SK-N-SH (cell line): ENCODE measurements around the gene AGAP1. TPM values are rescaled to one million over a fixed set of nuclear protein-coding genes. Genes with fewer than 3 reads are reported as not detected.

Experiments
- CTCF ChIA-PET: fragments of 300-600, 350-600 bp; formaldehyde crosslinking; extraction: SDS; loops from one replicate; lab custom pipeline; 2021; lab: Yijun Ruan, JAX
- POLR2A ChIA-PET: fragments of 350-600 bp; sonication (Branson Sonifier 250); formaldehyde crosslinking; extraction: SDS; loops from one replicate; lab custom pipeline; 2020; ENCODE audit warnings: antibody characterized with exemption, inconsistent platforms; lab: Yijun Ruan, JAX
- DNase-seq: peaks from one replicate; pipeline ENCODE4 v3.0.0; 2012
- H2AFZ ChIP-seq: fragments of 200-600 bp; sonication (generic); 2 replicates; pipeline ENCODE4 v1.8.1; 2016; ENCODE audit warnings: antibody characterized with exemption, mild to moderate bottlenecking, low read depth
- H3F3A ChIP-seq: fragments of 200-600 bp; sonication (generic); replicated peaks from 2 replicates; pipeline ENCODE3; 2016; ENCODE audit warnings: antibody characterized with exemption, mild to moderate bottlenecking; ENCODE audit not compliant: insufficient read depth
- H3K27ac ChIP-seq, 2 experiments: fragments of 200-500 bp in 1 of 2; fragments of 200-600 bp in 1 of 2; sonication (Bioruptor generic) in 1 of 2; sonication (generic), shearing (Covaris generic) in 1 of 2; 2 replicates each; pipeline versions ENCODE4 v1.5.1 to v1.6.1; 2014 to 2016; ENCODE audit warnings: low read depth in 2 of 2, inconsistent platforms in 1 of 2, low read length in 1 of 2, mild to moderate bottlenecking in 1 of 2, mixed read lengths in 1 of 2
- H3K27me3 ChIP-seq: fragments of 200-600 bp; sonication (generic), shearing (Covaris generic); 2 replicates; pipeline ENCODE4 v1.6.1; 2016; ENCODE audit warnings: mixed run types; ENCODE audit not compliant: insufficient read depth
- H3K36me3 ChIP-seq, 2 experiments: fragments of 200-500 bp in 1 of 2; fragments of 200-600 bp in 1 of 2; sonication (Bioruptor generic) in 1 of 2; sonication (generic) in 1 of 2; replicated peaks in 1 of 2; 2 replicates each; pipeline versions ENCODE3 to v1.5.1; 2014 to 2016; ENCODE audit warnings: low read length in 1 of 2, mild to moderate bottlenecking in 1 of 2; ENCODE audit not compliant: insufficient read depth in 2 of 2, control insufficient read depth in 1 of 2
- H3K4me1 ChIP-seq, 2 experiments: fragments of 200-500 bp in 1 of 2; fragments of 200-600 bp in 1 of 2; sonication (Bioruptor generic) in 1 of 2; sonication (generic), shearing (Covaris generic) in 1 of 2; 2 replicates each; pipeline versions ENCODE4 v1.5.1 to v1.6.1; 2014 to 2016; ENCODE audit warnings: low read depth in 1 of 2, low read length in 1 of 2, mixed run types in 1 of 2; ENCODE audit not compliant: insufficient read depth in 2 of 2, control insufficient read depth in 1 of 2
- H3K4me2 ChIP-seq: fragments of 200-600 bp; sonication (generic), shearing (Covaris generic); 2 replicates; pipeline ENCODE4 v1.6.1; 2017; ENCODE audit warnings: mixed run types
- H3K4me3 ChIP-seq, 2 experiments: fragments of 200-500 bp in 1 of 2; fragments of 200-600 bp in 1 of 2; sonication (Bioruptor generic) in 1 of 2; sonication (generic), shearing (Covaris generic) in 1 of 2; 2 replicates each; pipeline versions ENCODE4 v1.5.1 to v1.8.1; 2014 to 2016; ENCODE audit warnings: low read depth in 2 of 2, inconsistent platforms in 1 of 2, low read length in 1 of 2, mild to moderate bottlenecking in 1 of 2, mixed read lengths in 1 of 2, moderate library complexity in 1 of 2
- H3K79me2 ChIP-seq: fragments of 200-600 bp; sonication (generic); 2 replicates; pipeline ENCODE4 v1.8.1; 2017; ENCODE audit warnings: mild to moderate bottlenecking; ENCODE audit not compliant: insufficient read depth
- H3K9ac ChIP-seq: fragments of 200-600 bp; sonication (generic); 2 replicates; pipeline ENCODE4 v1.6.1; 2017; ENCODE audit warnings: mixed run types
- H3K9me2 ChIP-seq: fragments of 200-600 bp; sonication (generic); 2 replicates; pipeline ENCODE4 v1.6.1; 2017; ENCODE audit warnings: mixed run types
- H3K9me3 ChIP-seq: fragments of 200-600 bp; sonication (generic); 2 replicates; pipeline ENCODE4 v1.6.1; 2017; ENCODE audit warnings: mixed run types, mild to moderate bottlenecking, moderate library complexity
- H4K20me1 ChIP-seq: fragments of 200-600 bp; sonication (generic); 2 replicates; pipeline ENCODE4 v1.6.1; 2017; ENCODE audit warnings: mild to moderate bottlenecking, mixed run types; ENCODE audit not compliant: insufficient read depth
- CHD2 ChIP-seq: fragments of 150-350 bp; IDR thresholded peaks from 2 replicates; pipeline ENCODE4 v1.6.1; 2018; ENCODE audit warnings: low read length; ENCODE audit not compliant: partially characterized antibody
- EP300 ChIP-seq, 2 experiments: IDR thresholded peaks; 2 replicates each; pipeline versions ENCODE4 v1.4.0 to v1.6.1; 2012; ENCODE audit warnings: borderline replicate concordance in 1 of 2, low read depth in 1 of 2, low read length in 1 of 2
- EZH2phosphoT487 ChIP-seq: fragments of 200-600 bp; sonication (generic); IDR thresholded peaks from 2 replicates; pipeline ENCODE4 v1.6.1; 2017; ENCODE audit warnings: low read depth, mixed run types, mild to moderate bottlenecking, antibody characterized with exemption, moderate library complexity, borderline replicate concordance
- MXI1 ChIP-seq: IDR thresholded peaks from 2 replicates; pipeline ENCODE4 v1.6.1; 2012; ENCODE audit warnings: mild to moderate bottlenecking, low read depth, low read length, improper control_type of control experiment
- NRF1 ChIP-seq: IDR thresholded peaks from 2 replicates; pipeline ENCODE4 v1.6.1; 2012; ENCODE audit warnings: low read depth, mild to moderate bottlenecking, low read length
- POLR2AphosphoS5 ChIP-seq: IDR thresholded peaks from 2 replicates; pipeline ENCODE4 v1.6.1; 2012; ENCODE audit warnings: low read depth, low read length
- RAD21 ChIP-seq: IDR thresholded peaks from 2 replicates; pipeline ENCODE4 v1.6.1; 2012; ENCODE audit warnings: mild to moderate bottlenecking, low read length
- RCOR1 ChIP-seq: fragments of 150-350 bp; IDR thresholded peaks from 2 replicates; pipeline ENCODE4 v1.6.1; 2017; ENCODE audit warnings: antibody characterized with exemption, low read length
- SIN3A ChIP-seq: IDR thresholded peaks from 2 replicates; pipeline ENCODE4 v1.6.1; 2012; ENCODE audit warnings: low read depth, mild to moderate bottlenecking, low read length, moderate library complexity, borderline replicate concordance
- SMC3 ChIP-seq: IDR thresholded peaks from 2 replicates; pipeline ENCODE4 v1.6.1; 2012; ENCODE audit warnings: low read depth, low read length, improper control_type of control experiment
- TAF1 ChIP-seq: IDR thresholded peaks from 2 replicates; pipeline ENCODE4 v1.6.1; 2012; ENCODE audit warnings: low read depth, mild to moderate bottlenecking, low read length, moderate library complexity, borderline replicate concordance
- TEAD4 ChIP-seq: IDR thresholded peaks from 2 replicates; pipeline ENCODE4 v1.4.0; 2012; ENCODE audit warnings: mild to moderate bottlenecking, borderline replicate concordance; ENCODE audit not compliant: insufficient read depth
- WGBS: methylation state at CpG from one replicate; pipeline ENCODE4 v1.1.6; 2017; ENCODE audit warnings: low lambda C conversion rate; 5-methylcytosine and 5-hydroxymethylcytosine counted together
- polyA plus RNA-seq, 3 experiments: library from polyadenylated mRNA; depleted of rRNA; stranded (reverse); fragments of >200 nt; gene quantifications; 2 replicates each; pipeline ENCODE4 v1.2.3, GENCODE V29; 2012
- TF ChIP-seq, protein P1 (sequence below): IDR thresholded peaks from 2 replicates; pipeline ENCODE4; 2012
- TF ChIP-seq, protein P2 (sequence below): fragments of 150-350 bp; IDR thresholded peaks from 2 replicates; pipeline ENCODE4 v1.6.1; 2016; ENCODE audit warnings: mild to moderate bottlenecking, low read depth, low read length
- TF ChIP-seq, protein P3 (sequence below): fragments of 150-350 bp; IDR thresholded peaks from 2 replicates; pipeline ENCODE4 v1.6.1; 2017; ENCODE audit warnings: antibody characterized with exemption, low read length, low read depth, borderline replicate concordance

Gene AGAP1
- polyA plus RNA-seq, 1 of the 3 experiments (the other 2 are of a cell fraction): 8.8 TPM

DNA sequence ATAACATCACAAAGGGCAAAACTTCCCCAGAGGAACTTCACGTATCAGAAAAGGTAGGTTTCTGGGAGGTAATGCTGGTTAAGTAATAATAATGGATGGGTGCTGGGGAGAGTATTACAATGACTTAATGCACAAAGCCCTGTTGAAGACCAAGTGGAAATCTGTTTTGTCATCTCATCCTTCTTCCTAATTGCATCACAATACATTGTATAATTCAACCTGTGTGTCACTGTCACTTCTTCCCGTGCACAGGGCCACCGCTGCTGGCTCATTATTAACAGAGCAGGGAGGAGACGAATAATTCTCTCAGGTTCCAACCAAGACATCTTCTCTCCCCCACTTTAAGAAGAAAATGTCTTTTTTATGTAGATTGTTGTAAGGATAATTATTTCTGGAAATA, 290.9 kb downstream of the AGAP1 start:
- H3K27me3 ChIP-seq: no peaks in the 10 kb centered on the region
- H3K9ac ChIP-seq: no peak overlapping the region
- H2AFZ ChIP-seq: no peak overlapping the region
- no peaks in the 10 kb centered on the region for H3K4me1 ChIP-seq
- no peaks in the 10 kb centered on the region for H3K9me3 ChIP-seq
- H3K27ac ChIP-seq: no peak overlapping the region
- H3K79me2 ChIP-seq: no peaks in the 10 kb centered on the region
- 99% methylated on average over 4 of the region's 4 CpGs for WGBS
- no peaks in the 10 kb centered on the region for H4K20me1 ChIP-seq
- no peak overlapping the region for H3K4me3 ChIP-seq
- H3F3A ChIP-seq: no peaks in the 10 kb centered on the region
- TF ChIP-seq EP300 (IDR thresholded peaks at IDR 0.05; ENCODE audit: borderline replicate concordance in 1 of 2, low read depth in 1 of 2, low read length in 1 of 2) (no peak), POLR2AphosphoS5 (no peak), CHD2 (no peak), TEAD4 (no peak), TAF1 (no peak), EZH2phosphoT487 (no peak), RCOR1 (no peak), SIN3A (no peak), NRF1 (no peak), RAD21 (no peak), MXI1 (no peak), SMC3 (no peak)
- TF ChIP-seq, protein P1, sequence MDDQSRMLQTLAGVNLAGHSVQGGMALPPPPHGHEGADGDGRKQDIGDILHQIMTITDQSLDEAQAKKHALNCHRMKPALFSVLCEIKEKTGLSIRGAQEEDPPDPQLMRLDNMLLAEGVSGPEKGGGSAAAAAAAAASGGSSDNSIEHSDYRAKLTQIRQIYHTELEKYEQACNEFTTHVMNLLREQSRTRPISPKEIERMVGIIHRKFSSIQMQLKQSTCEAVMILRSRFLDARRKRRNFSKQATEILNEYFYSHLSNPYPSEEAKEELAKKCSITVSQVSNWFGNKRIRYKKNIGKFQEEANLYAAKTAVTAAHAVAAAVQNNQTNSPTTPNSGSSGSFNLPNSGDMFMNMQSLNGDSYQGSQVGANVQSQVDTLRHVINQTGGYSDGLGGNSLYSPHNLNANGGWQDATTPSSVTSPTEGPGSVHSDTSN: no peak
- TF ChIP-seq, protein P2, sequence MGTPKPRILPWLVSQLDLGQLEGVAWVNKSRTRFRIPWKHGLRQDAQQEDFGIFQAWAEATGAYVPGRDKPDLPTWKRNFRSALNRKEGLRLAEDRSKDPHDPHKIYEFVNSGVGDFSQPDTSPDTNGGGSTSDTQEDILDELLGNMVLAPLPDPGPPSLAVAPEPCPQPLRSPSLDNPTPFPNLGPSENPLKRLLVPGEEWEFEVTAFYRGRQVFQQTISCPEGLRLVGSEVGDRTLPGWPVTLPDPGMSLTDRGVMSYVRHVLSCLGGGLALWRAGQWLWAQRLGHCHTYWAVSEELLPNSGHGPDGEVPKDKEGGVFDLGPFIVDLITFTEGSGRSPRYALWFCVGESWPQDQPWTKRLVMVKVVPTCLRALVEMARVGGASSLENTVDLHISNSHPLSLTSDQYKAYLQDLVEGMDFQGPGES: no peak
- TF ChIP-seq, protein P3, sequence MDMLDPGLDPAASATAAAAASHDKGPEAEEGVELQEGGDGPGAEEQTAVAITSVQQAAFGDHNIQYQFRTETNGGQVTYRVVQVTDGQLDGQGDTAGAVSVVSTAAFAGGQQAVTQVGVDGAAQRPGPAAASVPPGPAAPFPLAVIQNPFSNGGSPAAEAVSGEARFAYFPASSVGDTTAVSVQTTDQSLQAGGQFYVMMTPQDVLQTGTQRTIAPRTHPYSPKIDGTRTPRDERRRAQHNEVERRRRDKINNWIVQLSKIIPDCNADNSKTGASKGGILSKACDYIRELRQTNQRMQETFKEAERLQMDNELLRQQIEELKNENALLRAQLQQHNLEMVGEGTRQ: no peak
- TF ChIP-seq, all 33 proteins: peak for 0
- H3K4me2 ChIP-seq: no peak overlapping the region
- ChIA-PET POLR2A (no interaction called here), CTCF (interaction anchor here (1.1 to 18.0 kb wide), 3 partner anchors 9 to 392 kb away, joined by 3 to 248 read pairs (median 8); no protein-coding TSS in a partner anchor)
- no peaks in the 10 kb centered on the region for H3K9me2 ChIP-seq
- H3K36me3 ChIP-seq: peaks cover 3% of the 10 kb centered on the region in 2 experiments
- no peak for DNase-seq
